Lung (tissue), 12 donors: Measurements from ENCODE around the gene POLR3A. TPM values are rescaled to one million over a fixed set of nuclear protein-coding genes. Genes with fewer than 3 reads are reported as not detected.

Source experiments
- ATAC-seq: fragments of 200-7000 bp; cut with Tn5 transposase; one replicate; pipeline ENCODE4 v1.9.1; 2020; ENCODE audit warnings: moderate number of reproducible peaks; ENCODE audit not compliant: insufficient read depth, low FRiP score
- DNase-seq, 3 donors: peaks; one replicate each; pipeline ENCODE4 v3.0.0-alpha.2; 2013 to 2017
- H3K27ac ChIP-seq, 2 donors: one replicate each; pipeline ENCODE4 v1.5.1; 2013; ENCODE audit warnings: mild to moderate bottlenecking in 2 of 2, moderate library complexity in 2 of 2, control low read depth in 1 of 2, inconsistent platforms in 1 of 2, low read depth in 1 of 2, low read length in 1 of 2
- H3K27me3 ChIP-seq, 3 donors: one replicate each; pipeline ENCODE4 v1.5.1; 2013; ENCODE audit warnings: low read length in 2 of 3; ENCODE audit not compliant: control insufficient read depth in 3 of 3, insufficient read depth in 3 of 3
- H3K36me3 ChIP-seq, 4 donors: one replicate each; pipeline ENCODE4 v1.5.1; 2013; ENCODE audit warnings: low read length in 4 of 4, mild to moderate bottlenecking in 1 of 4, moderate library complexity in 1 of 4; ENCODE audit not compliant: control insufficient read depth in 4 of 4, insufficient read depth in 4 of 4
- H3K4me1 ChIP-seq, 5 donors: one replicate each; pipeline ENCODE4 v1.5.1; 2013; ENCODE audit warnings: low read length in 5 of 5, mild to moderate bottlenecking in 2 of 5, moderate library complexity in 1 of 5; ENCODE audit not compliant: control insufficient read depth in 5 of 5, insufficient read depth in 5 of 5
- H3K4me3 ChIP-seq: one replicate; pipeline ENCODE4 v1.5.1; 2013; ENCODE audit warnings: mild to moderate bottlenecking, control low read depth, moderate library complexity
- H3K9ac ChIP-seq, 2 donors: one replicate each; pipeline ENCODE4 v1.5.1; 2013; ENCODE audit warnings: low read length in 2 of 2, control low read depth in 1 of 2; ENCODE audit not compliant: insufficient read depth in 1 of 2
- H3K9me3 ChIP-seq, 4 donors: one replicate each; pipeline ENCODE4 v1.5.1; 2013; ENCODE audit warnings: low read length in 3 of 4, mild to moderate bottlenecking in 1 of 4, moderate library complexity in 1 of 4; ENCODE audit not compliant: control insufficient read depth in 4 of 4, insufficient read depth in 3 of 4
- WGBS, 2 donors: extraction: QIAGEN DNeasy Blood & Tissue Kit; methylation state at CpG; one replicate each; pipeline ENCODE4 v1.1.7; 2013; 5-methylcytosine and 5-hydroxymethylcytosine counted together
- polyA plus RNA-seq, 2 donors: library from polyadenylated mRNA; stranded (reverse); fragments of 200-250 nt; gene quantifications; one replicate each; pipeline ENCODE4 v1.2.1, GENCODE V29; 2013
- total RNA-seq, 2 donors: library from RNA; depleted of rRNA in 1 of 2; stranded (reverse); fragments of >200 nt in 1 of 2; gene quantifications; one replicate each; pipeline ENCODE4 v1.2.1, GENCODE V29; 2014 to 2021
- TF ChIP-seq, protein P1 (sequence below): IDR thresholded peaks from 2 replicates; pipeline ENCODE4 v1.5.1; 2012; ENCODE audit warnings: mild to moderate bottlenecking; ENCODE audit errors: control extremely low read depth, extremely low read depth
- donor health status: control.
- donor health status: control.
- donor health status: Bipolar disorder and iron deficiency.
- donor health status: healthy.
- donor health status: DM: yes; HTN: yes; CAD: no.

Gene POLR3A
- total and polyA plus RNA-seq, 4 donors, result 3.9 to 15.0 (median 8.7) TPM

DNA sequence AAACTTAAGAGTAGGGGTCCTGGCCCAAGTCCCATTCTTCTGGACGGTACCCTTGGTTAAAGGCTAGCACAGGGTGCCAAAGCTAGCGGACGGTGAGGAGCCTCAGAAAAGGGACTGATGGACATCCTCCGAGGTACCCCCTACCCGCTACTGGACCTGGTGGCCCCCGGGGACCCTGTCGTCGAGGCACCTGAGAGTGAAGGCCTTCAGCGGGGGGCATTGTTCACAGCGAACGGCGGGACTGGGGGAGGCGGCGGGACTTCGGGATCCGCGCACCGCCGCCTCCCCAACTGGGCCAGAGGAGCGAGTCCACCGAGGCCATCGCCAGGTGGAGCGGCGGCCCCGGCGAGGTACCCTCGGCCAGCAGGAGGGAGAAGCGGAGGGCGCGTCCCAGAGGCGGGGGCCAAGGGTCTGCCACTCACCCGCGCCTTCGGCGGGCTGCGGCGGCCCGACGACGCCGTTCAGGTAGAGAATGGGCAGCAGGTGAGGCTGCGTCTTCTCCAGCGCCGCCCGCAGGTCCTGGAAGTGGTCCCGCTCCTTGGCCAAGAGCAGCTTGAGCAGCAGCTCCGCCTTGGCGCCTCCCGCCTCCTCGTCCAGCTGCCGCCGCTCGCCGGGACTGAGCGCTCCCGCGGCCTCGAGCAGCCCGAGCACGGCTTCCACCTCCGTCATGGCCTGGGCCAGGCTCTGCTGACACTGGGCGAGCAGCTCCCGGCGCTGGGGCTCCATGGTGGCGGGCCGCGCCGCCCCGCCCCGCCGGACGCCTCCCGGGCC, 103.3 kb downstream of the POLR3A start:
- peak overlapping the region; percentile 37 to 55 for H3K9ac ChIP-seq
- H3K4me3 ChIP-seq, result peak overlapping the region; percentile 87
- no peaks in the 10 kb centered on the region for H3K36me3 ChIP-seq
- H3K27ac ChIP-seq, result peak overlapping the region; percentile 37 to 84
- ATAC-seq (peak; percentile 71), DNase-seq (peak; percentile 55 to 68 (median 61))
- no peaks in the 10 kb centered on the region for H3K9me3 ChIP-seq
- H3K27me3 ChIP-seq, result no peaks in the 10 kb centered on the region
- peaks cover 4 to 23% (median 13%) of the 10 kb centered on the region in 5 donors for H3K4me1 ChIP-seq
- TF ChIP-seq, protein P1, sequence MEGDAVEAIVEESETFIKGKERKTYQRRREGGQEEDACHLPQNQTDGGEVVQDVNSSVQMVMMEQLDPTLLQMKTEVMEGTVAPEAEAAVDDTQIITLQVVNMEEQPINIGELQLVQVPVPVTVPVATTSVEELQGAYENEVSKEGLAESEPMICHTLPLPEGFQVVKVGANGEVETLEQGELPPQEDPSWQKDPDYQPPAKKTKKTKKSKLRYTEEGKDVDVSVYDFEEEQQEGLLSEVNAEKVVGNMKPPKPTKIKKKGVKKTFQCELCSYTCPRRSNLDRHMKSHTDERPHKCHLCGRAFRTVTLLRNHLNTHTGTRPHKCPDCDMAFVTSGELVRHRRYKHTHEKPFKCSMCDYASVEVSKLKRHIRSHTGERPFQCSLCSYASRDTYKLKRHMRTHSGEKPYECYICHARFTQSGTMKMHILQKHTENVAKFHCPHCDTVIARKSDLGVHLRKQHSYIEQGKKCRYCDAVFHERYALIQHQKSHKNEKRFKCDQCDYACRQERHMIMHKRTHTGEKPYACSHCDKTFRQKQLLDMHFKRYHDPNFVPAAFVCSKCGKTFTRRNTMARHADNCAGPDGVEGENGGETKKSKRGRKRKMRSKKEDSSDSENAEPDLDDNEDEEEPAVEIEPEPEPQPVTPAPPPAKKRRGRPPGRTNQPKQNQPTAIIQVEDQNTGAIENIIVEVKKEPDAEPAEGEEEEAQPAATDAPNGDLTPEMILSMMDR, result no peak
- WGBS, 2 donors, result 1% methylated on average over 57 to 73 of the region's 73 CpGs

DNA sequence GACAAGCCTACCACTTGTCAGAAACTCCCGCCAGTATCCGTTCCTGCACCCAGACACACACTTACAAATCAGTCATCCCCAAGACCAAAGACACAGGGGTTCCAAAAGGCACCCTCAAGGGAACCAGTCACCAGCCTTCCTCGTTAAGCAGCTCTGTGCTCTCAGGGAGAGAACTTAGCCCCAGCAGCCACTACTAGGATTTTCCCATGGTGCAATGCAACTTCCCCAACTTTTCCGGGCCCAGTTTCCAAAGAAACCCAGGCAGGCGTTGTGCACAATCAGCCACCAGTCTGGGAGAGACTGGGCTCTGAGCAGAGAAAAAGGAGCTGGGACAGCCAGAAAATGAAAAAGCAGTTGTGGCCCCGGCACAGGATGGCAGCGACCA, 103.9 kb downstream of the POLR3A start:
- WGBS, 2 donors, result 19 to 21% methylated on average over 7 of the region's 7 CpGs
- no peaks in the 10 kb centered on the region for H3K9me3 ChIP-seq
- H3K36me3 ChIP-seq, result no peaks in the 10 kb centered on the region
- TF ChIP-seq, protein P1, result no peak
- no peaks in the 10 kb centered on the region for H3K27me3 ChIP-seq
- peaks cover 4 to 23% (median 13%) of the 10 kb centered on the region in 5 donors for H3K4me1 ChIP-seq
- ATAC-seq (no peak), DNase-seq (peak; percentile 44 to 65 (median 61))
- no peak overlapping the region for H3K27ac ChIP-seq
- H3K4me3 ChIP-seq, result peak overlapping the region; percentile 87
- H3K9ac ChIP-seq, result peak overlapping the region; percentile 37 to 55

DNA sequence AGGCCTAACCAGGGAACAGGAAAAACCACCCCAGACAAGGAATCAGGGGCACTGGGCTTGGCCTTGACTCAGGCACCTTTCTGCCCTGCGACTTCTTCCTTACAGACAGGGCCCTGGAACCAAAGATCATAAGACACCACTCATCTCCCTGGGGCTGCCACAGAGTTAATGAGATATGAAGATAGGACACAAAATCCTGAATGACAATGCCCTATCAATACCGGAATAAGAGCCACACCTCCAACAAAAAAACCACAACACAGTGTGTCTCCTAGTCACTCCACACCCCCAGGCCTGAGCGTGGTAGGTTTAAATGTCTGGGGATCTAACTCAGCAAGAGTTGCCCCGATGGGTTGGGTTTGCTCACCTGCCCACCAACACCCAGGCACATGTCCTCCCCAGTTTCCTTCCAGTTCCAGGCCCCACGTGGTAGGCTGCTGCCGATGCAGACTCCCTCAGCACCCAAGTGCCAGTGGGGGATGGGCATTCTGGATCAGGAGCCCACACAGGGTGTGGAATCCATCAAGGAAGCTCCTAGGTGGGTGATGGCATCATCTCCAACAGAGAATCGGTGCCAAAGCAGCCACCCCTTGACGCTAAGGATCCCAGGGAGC, 106.6 kb downstream of the POLR3A start:
- Histone ChIP-seq H3K36me3 (no peaks in the 10 kb centered on the region), H3K4me1 (peaks cover 4 to 23% (median 13%) of the 10 kb centered on the region in 5 donors), H3K9me3 (no peaks in the 10 kb centered on the region), H3K4me3 (no peak overlapping the region), H3K27me3 (no peaks in the 10 kb centered on the region), H3K27ac (no peak overlapping the region), H3K9ac (no peak overlapping the region)
- no peak for DNase-seq
- 83 to 84% methylated on average over 8 of the region's 8 CpGs for WGBS, 2 donors
- TF ChIP-seq, protein P1, result no peak
- no peak for ATAC-seq
